HepG2 (cell line): ENCODE data around the gene PEPD. TPM values are rescaled to one million over a fixed set of nuclear protein-coding genes. Genes with fewer than 3 reads are reported as not detected.

Source experiments
- ADNP ChIP-seq: sonication (generic); formaldehyde crosslinking; IDR thresholded peaks from 2 replicates; pipeline ENCODE4 v1.4.0; 2020; ENCODE audit warnings: missing genetic modification reagents
- ATF1 ChIP-seq: IDR thresholded peaks from 2 replicates; pipeline ENCODE4 v1.6.1; 2016; ENCODE audit warnings: mild to moderate bottlenecking, control low read depth
- BCL6 ChIP-seq: IDR thresholded peaks from 2 replicates; pipeline ENCODE4 v1.6.1; 2016; ENCODE audit warnings: missing genetic modification reagents, missing compliant biosample characterization
- CHD4 ChIP-seq: fragments of 200-600 bp; sonication (generic); IDR thresholded peaks from 2 replicates; pipeline ENCODE4 v1.7.0; 2017; ENCODE audit warnings: mild to moderate bottlenecking, low read length, borderline replicate concordance
- DMTF1 ChIP-seq: sonication (generic); formaldehyde crosslinking; IDR thresholded peaks from 2 replicates; pipeline ENCODE4 v1.4.0; 2020; ENCODE audit warnings: mild to moderate bottlenecking, missing genetic modification reagents
- FOXA3 ChIP-seq: IDR thresholded peaks from 2 replicates; pipeline ENCODE4 v1.6.1; 2016; ENCODE audit warnings: missing genetic modification reagents, missing compliant biosample characterization
- FOXC1 ChIP-seq: sonication (generic); formaldehyde crosslinking; IDR thresholded peaks from 2 replicates; pipeline ENCODE4 v1.8.0; 2022; ENCODE audit warnings: mild to moderate bottlenecking, missing genetic modification reagents, borderline replicate concordance
- FOXK1 ChIP-seq: sonication (generic); formaldehyde crosslinking; IDR thresholded peaks from 2 replicates; pipeline ENCODE4 v1.4.0; 2020; ENCODE audit warnings: low read depth, missing genetic modification reagents, borderline replicate concordance
- HOXA3 ChIP-seq: sonication (generic); formaldehyde crosslinking; IDR thresholded peaks from 2 replicates; pipeline ENCODE4 v1.5.0; 2020; ENCODE audit warnings: missing genetic modification reagents
- LCORL ChIP-seq, 2 experiments: fragments of 450-650 bp in 1 of 2; sonication (generic) in 1 of 2; formaldehyde crosslinking in 1 of 2; IDR thresholded peaks; 2 replicates each; pipeline versions ENCODE4 v1.5.0 to v1.6.1; 2017 to 2020; ENCODE audit warnings: antibody characterized with exemption in 1 of 2, missing genetic modification reagents in 1 of 2
- PHF21A ChIP-seq: sonication (generic); formaldehyde crosslinking; IDR thresholded peaks from 2 replicates; pipeline ENCODE4 v1.5.0; 2020; ENCODE audit warnings: mild to moderate bottlenecking, missing genetic modification reagents
- TEAD2 ChIP-seq: sonication (generic); formaldehyde crosslinking; IDR thresholded peaks from 2 replicates; pipeline ENCODE4 v1.9.0; 2021; ENCODE audit warnings: missing genetic modification reagents
- ZNF17 ChIP-seq: sonication (generic); formaldehyde crosslinking; IDR thresholded peaks from 2 replicates; pipeline ENCODE4 v1.5.0; 2020; ENCODE audit warnings: mild to moderate bottlenecking, missing genetic modification reagents
- ZNF609 ChIP-seq: sonication (generic); formaldehyde crosslinking; IDR thresholded peaks from 2 replicates; pipeline ENCODE4 v1.4.0; 2020; ENCODE audit warnings: mild to moderate bottlenecking, missing genetic modification reagents, borderline replicate concordance
- ZNF781 ChIP-seq: sonication (generic); formaldehyde crosslinking; IDR thresholded peaks from 2 replicates; pipeline ENCODE4 v1.5.1; 2020; ENCODE audit warnings: borderline replicate concordance, mild to moderate bottlenecking, missing genetic modification reagents; ENCODE audit errors: not compliant biosample characterization
- polyA plus RNA-seq, 8 experiments: library from polyadenylated mRNA; depleted of rRNA in 3 of 8; stranded (reverse) in 7 of 8; unstranded in 1 of 8; fragments of >200 nt; fragmentation: Illumina TruSeq in 4 of 8; extraction: Trizol in 4 of 8; gene quantifications; 2 replicates each; pipeline versions ENCODE4 v1.2.1 to v1.2.3, GENCODE V29; 2011 to 2016; ENCODE audit warnings: low read depth in 4 of 8, missing spikeins in 1 of 8, mixed read lengths in 1 of 8; ENCODE audit not compliant: insufficient read depth in 1 of 8
- total RNA-seq, 5 experiments: library from RNA; depleted of rRNA; stranded (reverse); fragments of >200 nt; fragmentation: Illumina TruSeq; extraction: Trizol; gene quantifications; 2 replicates each; pipeline ENCODE4 v1.2.3, GENCODE V29; 2016; ENCODE audit warnings: low read depth in 1 of 5
- TF ChIP-seq, protein P1 (sequence below): IDR thresholded peaks from 2 replicates; pipeline ENCODE4 v1.6.1; 2018; ENCODE audit warnings: missing genetic modification reagents
- TF ChIP-seq, protein P2 (sequence below): sonication (generic); formaldehyde crosslinking; IDR thresholded peaks from 2 replicates; pipeline ENCODE4 v1.8.1; 2022; ENCODE audit warnings: low read depth, mild to moderate bottlenecking, missing genetic modification reagents

PEPD gene
- total and polyA plus RNA-seq, 2 of the 13 experiments (the other 11 are each of a cell fraction or from before 2014, with no cell fraction given), result 60.7 to 75.1 TPM

DNA sequence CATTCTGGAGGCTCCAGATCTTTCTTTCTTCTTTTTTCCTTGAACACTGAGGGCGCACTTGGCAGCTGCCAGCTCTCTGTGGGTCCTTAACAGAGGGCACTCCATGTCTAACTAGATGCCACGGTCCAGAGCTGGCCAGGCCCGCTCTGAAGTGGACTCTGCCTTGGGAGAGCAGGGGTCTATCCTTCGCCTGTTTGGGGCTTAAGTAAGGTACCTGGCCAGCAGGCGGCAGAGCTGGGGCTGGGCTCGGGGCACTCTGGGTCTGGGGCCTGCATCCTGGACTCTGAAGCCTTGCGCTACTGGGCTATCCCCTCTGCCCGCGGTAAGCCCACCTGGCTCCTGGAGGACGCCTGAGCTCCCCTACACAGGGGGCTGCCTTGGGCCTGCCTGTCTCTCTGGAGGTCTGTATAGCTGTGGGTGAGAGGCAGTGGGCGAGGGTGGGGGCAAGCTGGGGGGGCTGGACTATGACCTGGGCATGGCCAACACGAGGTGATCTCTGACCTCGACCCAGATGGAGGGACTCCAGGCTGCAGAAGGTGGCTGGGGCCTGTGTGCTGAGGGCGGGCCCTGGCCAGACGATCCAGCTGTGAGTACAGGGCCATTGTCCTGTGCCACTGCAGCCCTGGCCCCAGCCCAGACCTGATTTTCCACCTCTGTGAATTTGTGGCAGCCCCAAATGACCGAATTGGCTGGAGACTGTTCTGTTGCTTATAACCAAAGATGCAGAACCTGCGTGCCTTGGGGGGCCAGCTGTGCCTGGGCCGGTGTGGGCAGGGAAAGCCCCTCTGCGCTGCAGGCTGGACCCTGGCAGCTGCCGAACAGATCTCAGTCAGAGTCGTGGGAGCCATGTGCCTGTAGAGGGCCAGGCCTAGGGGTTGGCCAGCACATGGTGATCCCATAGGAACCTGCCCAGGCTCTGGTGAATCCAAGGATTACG lies 121.6 kb downstream of the PEPD start (continued):
- no peak for TF ChIP-seq FOXK1 (CRISPR knock-in tag)
- TF ChIP-seq CHD4, result no peak
- no peak for TF ChIP-seq TEAD2
- TF ChIP-seq ADNP (CRISPR knock-in tag), result no peak
- TF ChIP-seq HOXA3 (CRISPR knock-in tag), result peak; percentile 79; the same call in 1 of the 2 replicates
- no peak for TF ChIP-seq LCORL (IDR thresholded peaks at IDR 0.05)
- TF ChIP-seq LCORL (CRISPR knock-in tag; IDR thresholded peaks at IDR 0.05), result peak; percentile 94
- peak; percentile 25; the same call in 1 of the 2 replicates for TF ChIP-seq FOXA3 (CRISPR knock-in tag)
- no peak for TF ChIP-seq DMTF1 (CRISPR knock-in tag)
- peak; percentile 79 for TF ChIP-seq PHF21A (CRISPR knock-in tag)
- TF ChIP-seq ZNF781, result peak; percentile 75
- no peak for TF ChIP-seq ZNF17 (CRISPR knock-in tag)
- peak; percentile 81; the same call in 1 of the 2 replicates for TF ChIP-seq ZNF609 (CRISPR knock-in tag)
- TF ChIP-seq, protein P1, sequence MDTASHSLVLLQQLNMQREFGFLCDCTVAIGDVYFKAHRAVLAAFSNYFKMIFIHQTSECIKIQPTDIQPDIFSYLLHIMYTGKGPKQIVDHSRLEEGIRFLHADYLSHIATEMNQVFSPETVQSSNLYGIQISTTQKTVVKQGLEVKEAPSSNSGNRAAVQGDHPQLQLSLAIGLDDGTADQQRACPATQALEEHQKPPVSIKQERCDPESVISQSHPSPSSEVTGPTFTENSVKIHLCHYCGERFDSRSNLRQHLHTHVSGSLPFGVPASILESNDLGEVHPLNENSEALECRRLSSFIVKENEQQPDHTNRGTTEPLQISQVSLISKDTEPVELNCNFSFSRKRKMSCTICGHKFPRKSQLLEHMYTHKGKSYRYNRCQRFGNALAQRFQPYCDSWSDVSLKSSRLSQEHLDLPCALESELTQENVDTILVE, result no peak
- TF ChIP-seq FOXC1, result peak; percentile 87; the same call in 1 of the 2 replicates
- TF ChIP-seq, protein P2, sequence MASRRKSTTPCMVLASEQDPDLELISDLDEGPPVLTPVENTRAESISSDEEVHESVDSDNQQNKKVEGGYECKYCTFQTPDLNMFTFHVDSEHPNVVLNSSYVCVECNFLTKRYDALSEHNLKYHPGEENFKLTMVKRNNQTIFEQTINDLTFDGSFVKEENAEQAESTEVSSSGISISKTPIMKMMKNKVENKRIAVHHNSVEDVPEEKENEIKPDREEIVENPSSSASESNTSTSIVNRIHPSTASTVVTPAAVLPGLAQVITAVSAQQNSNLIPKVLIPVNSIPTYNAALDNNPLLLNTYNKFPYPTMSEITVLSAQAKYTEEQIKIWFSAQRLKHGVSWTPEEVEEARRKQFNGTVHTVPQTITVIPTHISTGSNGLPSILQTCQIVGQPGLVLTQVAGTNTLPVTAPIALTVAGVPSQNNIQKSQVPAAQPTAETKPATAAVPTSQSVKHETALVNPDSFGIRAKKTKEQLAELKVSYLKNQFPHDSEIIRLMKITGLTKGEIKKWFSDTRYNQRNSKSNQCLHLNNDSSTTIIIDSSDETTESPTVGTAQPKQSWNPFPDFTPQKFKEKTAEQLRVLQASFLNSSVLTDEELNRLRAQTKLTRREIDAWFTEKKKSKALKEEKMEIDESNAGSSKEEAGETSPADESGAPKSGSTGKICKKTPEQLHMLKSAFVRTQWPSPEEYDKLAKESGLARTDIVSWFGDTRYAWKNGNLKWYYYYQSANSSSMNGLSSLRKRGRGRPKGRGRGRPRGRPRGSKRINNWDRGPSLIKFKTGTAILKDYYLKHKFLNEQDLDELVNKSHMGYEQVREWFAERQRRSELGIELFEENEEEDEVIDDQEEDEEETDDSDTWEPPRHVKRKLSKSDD (CRISPR knock-in tag), result 0 out of 2 replicates have a peak, but pooled peaks have one; percentile 38
- TF ChIP-seq ATF1 (CRISPR knock-in tag), result no peak
- TF ChIP-seq BCL6 (CRISPR knock-in tag), result peak; percentile 44; the same call in 1 of the 2 replicates
